Trophoblast cell (in vitro differentiated cells and primary cell): ENCODE results near the gene PTPRZ1.

Source experiments
- DNase-seq, 2 donors: peaks; one replicate each; pipeline ENCODE4 v3.0.0-alpha.2; 2016
- H2AFZ ChIP-seq: 2 replicates; pipeline ENCODE4 v1.6.1; 2013; ENCODE audit warnings: low read length, moderate library complexity, mild to moderate bottlenecking; ENCODE audit not compliant: insufficient read depth, poor library complexity
- H2AK5ac ChIP-seq: 2 replicates; pipeline ENCODE4 v1.6.1; 2013; ENCODE audit warnings: mild to moderate bottlenecking, low read length
- H2BK120ac ChIP-seq: 2 replicates; pipeline ENCODE4 v1.6.1; 2013; ENCODE audit warnings: low read length, mild to moderate bottlenecking, moderate library complexity; ENCODE audit not compliant: insufficient read depth, poor library complexity
- H2BK12ac ChIP-seq: 2 replicates; pipeline ENCODE4 v1.6.1; 2013; ENCODE audit warnings: mild to moderate bottlenecking, low read length, moderate library complexity
- H2BK5ac ChIP-seq: 2 replicates; pipeline ENCODE4 v1.6.1; 2013; ENCODE audit warnings: low read length, low read depth, moderate library complexity, mild to moderate bottlenecking; ENCODE audit not compliant: poor library complexity
- H3K14ac ChIP-seq: 2 replicates; pipeline ENCODE4 v1.6.1; 2013; ENCODE audit warnings: mild to moderate bottlenecking, low read length
- H3K18ac ChIP-seq: 2 replicates; pipeline ENCODE4 v1.6.1; 2013; ENCODE audit warnings: mild to moderate bottlenecking, low read length
- H3K23ac ChIP-seq: 2 replicates; pipeline ENCODE4 v1.6.1; 2013; ENCODE audit warnings: low read length
- H3K27ac ChIP-seq: 2 replicates; pipeline ENCODE4 v1.5.1; 2013; ENCODE audit warnings: low read depth, mild to moderate bottlenecking, inconsistent platforms, low read length, moderate library complexity
- H3K27me3 ChIP-seq: 2 replicates; pipeline ENCODE4 v1.6.1; 2013; ENCODE audit warnings: inconsistent platforms, mild to moderate bottlenecking, low read length, moderate library complexity; ENCODE audit not compliant: insufficient read depth
- H3K36me3 ChIP-seq, 2 experiments: 1 replicate in 1 of 2; 2 replicates in 1 of 2; pipeline ENCODE4 v1.6.1; 2013; ENCODE audit warnings: low read length in 2 of 2, mild to moderate bottlenecking in 2 of 2, moderate library complexity in 1 of 2; ENCODE audit not compliant: insufficient read depth in 2 of 2, control insufficient read depth in 1 of 2
- H3K4ac ChIP-seq: 2 replicates; pipeline ENCODE4 v1.6.1; 2013; ENCODE audit warnings: low read depth, mild to moderate bottlenecking, low read length, moderate library complexity
- H3K4me1 ChIP-seq, 2 experiments: 1 replicate in 1 of 2; 2 replicates in 1 of 2; pipeline ENCODE4 v1.6.1; 2013; ENCODE audit warnings: low read length in 2 of 2, mild to moderate bottlenecking in 2 of 2, moderate library complexity in 1 of 2; ENCODE audit not compliant: insufficient read depth in 2 of 2, control insufficient read depth in 1 of 2
- H3K4me2 ChIP-seq: 2 replicates; pipeline ENCODE4 v1.6.1; 2013; ENCODE audit warnings: inconsistent platforms, mild to moderate bottlenecking, low read length, moderate library complexity
- H3K4me3 ChIP-seq: 2 replicates; pipeline ENCODE4 v1.5.1; 2013; ENCODE audit warnings: mild to moderate bottlenecking, low read depth, low read length, inconsistent platforms
- H3K79me1 ChIP-seq: one replicate; pipeline ENCODE4 v1.6.1; 2013; ENCODE audit warnings: low read length
- H3K79me2 ChIP-seq: 2 replicates; pipeline ENCODE4 v1.6.1; 2013; ENCODE audit warnings: low read length, mild to moderate bottlenecking; ENCODE audit not compliant: control insufficient read depth, insufficient read depth, poor library complexity
- H3K9ac ChIP-seq: 2 replicates; pipeline ENCODE4 v1.6.1; 2013; ENCODE audit warnings: mild to moderate bottlenecking, low read length
- H3K9me3 ChIP-seq: 2 replicates; pipeline ENCODE4 v1.6.1; 2013; ENCODE audit warnings: low read depth, mild to moderate bottlenecking, control low read depth, inconsistent platforms, low read length; ENCODE audit not compliant: insufficient read depth
- H4K12ac ChIP-seq: 2 replicates; pipeline ENCODE4 v1.6.1; 2013; ENCODE audit warnings: low read depth, mild to moderate bottlenecking, low read length, moderate library complexity
- H4K8ac ChIP-seq: 2 replicates; pipeline ENCODE4 v1.6.1; 2013; ENCODE audit warnings: low read depth, mild to moderate bottlenecking, low read length, moderate library complexity
- H4K91ac ChIP-seq: one replicate; pipeline ENCODE4 v1.6.1; 2013; ENCODE audit warnings: low read depth, mild to moderate bottlenecking, low read length, moderate library complexity
- WGBS: extraction: QIAGEN DNeasy Blood & Tissue Kit; methylation state at CpG from one replicate; pipeline ENCODE4 v1.1.7; 2013; ENCODE audit warnings: missing lambda C conversion rate; ENCODE audit not compliant: insufficient read length, insufficient coverage; ENCODE audit errors: extremely low coverage; 5-methylcytosine and 5-hydroxymethylcytosine counted together

Gene PTPRZ1

GRCh38 chr7:122013630-122014029, 140.7 kb downstream of the PTPRZ1 start:
- H3K27ac ChIP-seq, result no peak overlapping the region
- H2BK120ac ChIP-seq, result no peak overlapping the region
- no peak overlapping the region for H3K4me2 ChIP-seq
- H4K12ac ChIP-seq, result no peak overlapping the region
- no peak overlapping the region for H3K9ac ChIP-seq
- no peak overlapping the region for H3K4me3 ChIP-seq
- H3K23ac ChIP-seq, result no peak overlapping the region
- WGBS, result no CpG with 5 or more reads among the region's 3 CpGs
- no peak overlapping the region for H3K4ac ChIP-seq
- no peak overlapping the region for H3K14ac ChIP-seq
- no peaks in the 10 kb centered on the region for H3K36me3 ChIP-seq
- H4K91ac ChIP-seq, result no peak overlapping the region
- DNase-seq, result no peak
- H3K18ac ChIP-seq, result no peak overlapping the region
- H2AFZ ChIP-seq, result no peak overlapping the region
- H3K27me3 ChIP-seq, result no peaks in the 10 kb centered on the region
- H2BK5ac ChIP-seq, result no peak overlapping the region
- H3K79me1 ChIP-seq, result no peaks in the 10 kb centered on the region
- H2BK12ac ChIP-seq, result no peak overlapping the region
- H2AK5ac ChIP-seq, result no peak overlapping the region
- no peaks in the 10 kb centered on the region for H3K4me1 ChIP-seq
- H3K9me3 ChIP-seq, result no peaks in the 10 kb centered on the region
- H4K8ac ChIP-seq, result no peak overlapping the region
- H3K79me2 ChIP-seq, result no peaks in the 10 kb centered on the region

GRCh38 chr7:122014697-122015096, 141.7 kb downstream of the PTPRZ1 start:
- no CpG with 5 or more reads among the region's 1 CpG for WGBS
- H3K9me3 ChIP-seq, result no peaks in the 10 kb centered on the region
- H3K4me3 ChIP-seq, result no peak overlapping the region

DNA sequence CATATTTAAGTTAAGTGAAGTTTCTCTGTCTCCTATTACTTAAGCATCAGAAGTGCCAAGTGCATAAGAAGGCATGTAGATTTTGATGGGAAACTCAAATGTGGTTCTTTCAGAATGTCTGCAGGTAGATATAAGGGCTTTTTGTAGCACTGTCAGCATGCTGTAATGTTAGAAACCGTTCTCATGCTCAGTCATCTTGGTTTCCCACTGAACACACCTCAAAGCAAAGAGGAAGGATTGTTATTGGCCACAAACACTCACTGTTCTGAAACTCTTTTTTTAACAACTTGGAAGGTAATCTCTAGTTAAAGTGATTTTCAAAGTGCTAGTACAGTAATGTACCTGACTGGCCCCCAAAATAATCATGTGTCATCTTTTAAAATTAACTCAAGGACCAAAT, 145.1 kb downstream of the PTPRZ1 start:
- no peak overlapping the region for H3K14ac ChIP-seq
- no peak overlapping the region for H2AK5ac ChIP-seq
- no peaks in the 10 kb centered on the region for H3K27me3 ChIP-seq
- H4K12ac ChIP-seq, result no peak overlapping the region
- H3K4me3 ChIP-seq, result no peak overlapping the region
- H2BK12ac ChIP-seq, result no peak overlapping the region
- H3K4me1 ChIP-seq, result no peaks in the 10 kb centered on the region
- H3K79me2 ChIP-seq, result no peaks in the 10 kb centered on the region
- H3K9me3 ChIP-seq, result no peaks in the 10 kb centered on the region
- no peaks in the 10 kb centered on the region for H3K79me1 ChIP-seq
- no peak overlapping the region for H3K27ac ChIP-seq
- no peak overlapping the region for H3K4ac ChIP-seq
- no peak overlapping the region for H2BK5ac ChIP-seq
- no peak overlapping the region for H4K8ac ChIP-seq
- no peak overlapping the region for H3K4me2 ChIP-seq
- no peak for DNase-seq
- H2BK120ac ChIP-seq, result no peak overlapping the region
- no peak overlapping the region for H3K23ac ChIP-seq
- no CpG with 5 or more reads among the region's 1 CpG for WGBS
- H3K18ac ChIP-seq, result no peak overlapping the region
- H2AFZ ChIP-seq, result no peak overlapping the region
- no peak overlapping the region for H3K9ac ChIP-seq
- H3K36me3 ChIP-seq, result no peaks in the 10 kb centered on the region
- H4K91ac ChIP-seq, result no peak overlapping the region

More at GRCh38 chr7:122014697-122015096, 141.7 kb downstream of the PTPRZ1 start:
- H3K36me3 ChIP-seq, result no peaks in the 10 kb centered on the region
- no peak overlapping the region for H3K4me2 ChIP-seq
- H2BK120ac ChIP-seq, result no peak overlapping the region
- no peak overlapping the region for H2AFZ ChIP-seq
- no peak overlapping the region for H3K23ac ChIP-seq
- H3K4ac ChIP-seq, result no peak overlapping the region
- no peak overlapping the region for H3K18ac ChIP-seq
- no peaks in the 10 kb centered on the region for H3K79me2 ChIP-seq
- H2AK5ac ChIP-seq, result no peak overlapping the region
- H4K12ac ChIP-seq, result no peak overlapping the region
- H3K27me3 ChIP-seq, result no peaks in the 10 kb centered on the region
- no peak overlapping the region for H2BK5ac ChIP-seq
- DNase-seq, result peak in 1 of 2 donors; percentile 15
- no peaks in the 10 kb centered on the region for H3K4me1 ChIP-seq
- H2BK12ac ChIP-seq, result no peak overlapping the region
- no peak overlapping the region for H3K27ac ChIP-seq
- H3K14ac ChIP-seq, result no peak overlapping the region
- H3K79me1 ChIP-seq, result no peaks in the 10 kb centered on the region
- H4K91ac ChIP-seq, result no peak overlapping the region
- H3K9ac ChIP-seq, result no peak overlapping the region
- no peak overlapping the region for H4K8ac ChIP-seq

GRCh38 chr7:122027058-122027457, 154.1 kb downstream of the PTPRZ1 start:
- no peak overlapping the region for H2BK5ac ChIP-seq
- no peaks in the 10 kb centered on the region for H3K4me1 ChIP-seq

More at GRCh38 chr7:122027058-122027457, 154.1 kb downstream of the PTPRZ1 start:
- Histone ChIP-seq H3K14ac (no peak overlapping the region), H2BK12ac (no peak overlapping the region), H3K4ac (no peak overlapping the region), H2AK5ac (no peak overlapping the region), H3K27ac (no peak overlapping the region), H3K27me3 (no peaks in the 10 kb centered on the region), H3K36me3 (no peaks in the 10 kb centered on the region), H3K9ac (no peak overlapping the region), H3K23ac (no peak overlapping the region), H2BK120ac (no peak overlapping the region), H3K79me1 (no peaks in the 10 kb centered on the region), H4K8ac (no peak overlapping the region), H4K12ac (no peak overlapping the region), H3K79me2 (no peaks in the 10 kb centered on the region), H2AFZ (no peak overlapping the region), H4K91ac (no peak overlapping the region), H3K18ac (no peak overlapping the region), H3K9me3 (no peaks in the 10 kb centered on the region), H3K4me3 (no peak overlapping the region), H3K4me2 (no peak overlapping the region)
- DNase-seq, result no peak
- WGBS, result no CpG with 5 or more reads among the region's 2 CpGs
